ENCODE measurements around the gene ITPRID1.
"Not testable (repeated sequence)": the region's sequence is repeated elsewhere in the genome, so short reads cannot be mapped to it uniquely, and the experiment has no call there.

ITPRID1 gene

DNA sequence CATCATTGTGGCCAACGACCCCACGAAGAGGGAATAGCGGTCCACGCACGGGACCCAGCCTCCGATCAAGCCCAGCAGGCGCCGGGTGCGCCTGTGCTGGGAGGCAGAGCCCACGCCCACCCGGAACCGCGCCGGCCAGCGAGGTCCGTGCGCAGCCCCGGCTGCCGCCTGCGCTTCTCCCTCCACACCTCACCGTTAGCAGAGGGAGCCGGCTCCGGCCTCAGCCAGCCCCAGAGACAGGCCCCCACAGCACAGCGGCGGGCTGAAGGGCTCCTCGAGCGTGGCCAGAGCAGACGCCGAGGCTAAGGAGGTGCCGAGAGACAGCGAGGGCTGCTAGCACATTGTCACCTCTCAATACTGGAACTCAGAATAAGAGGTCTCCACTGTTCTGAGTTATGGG lies 3.6 kb downstream of the ITPRID1 start:
- DNase-seq: no peak

DNA sequence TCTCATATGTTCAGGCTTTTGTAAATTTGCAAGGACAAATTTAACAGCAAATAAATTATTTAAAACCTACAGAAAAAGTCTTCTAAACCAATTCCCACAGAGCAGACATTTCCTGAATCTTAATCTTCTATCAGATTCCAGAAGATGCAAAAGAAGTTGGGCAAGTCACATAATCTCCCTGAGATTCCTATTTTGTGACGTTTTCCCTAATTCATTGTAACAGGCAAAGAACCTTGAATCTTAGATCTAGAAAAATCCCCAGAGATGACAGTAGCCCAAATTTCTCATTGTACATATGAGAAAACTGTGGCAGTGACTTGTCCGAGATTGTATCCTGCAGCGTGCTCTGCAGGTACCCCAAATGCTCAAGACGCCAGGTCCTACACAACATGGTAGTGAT lies 4.9 kb downstream of the ITPRID1 start:
- DNase-seq: no peak

DNA sequence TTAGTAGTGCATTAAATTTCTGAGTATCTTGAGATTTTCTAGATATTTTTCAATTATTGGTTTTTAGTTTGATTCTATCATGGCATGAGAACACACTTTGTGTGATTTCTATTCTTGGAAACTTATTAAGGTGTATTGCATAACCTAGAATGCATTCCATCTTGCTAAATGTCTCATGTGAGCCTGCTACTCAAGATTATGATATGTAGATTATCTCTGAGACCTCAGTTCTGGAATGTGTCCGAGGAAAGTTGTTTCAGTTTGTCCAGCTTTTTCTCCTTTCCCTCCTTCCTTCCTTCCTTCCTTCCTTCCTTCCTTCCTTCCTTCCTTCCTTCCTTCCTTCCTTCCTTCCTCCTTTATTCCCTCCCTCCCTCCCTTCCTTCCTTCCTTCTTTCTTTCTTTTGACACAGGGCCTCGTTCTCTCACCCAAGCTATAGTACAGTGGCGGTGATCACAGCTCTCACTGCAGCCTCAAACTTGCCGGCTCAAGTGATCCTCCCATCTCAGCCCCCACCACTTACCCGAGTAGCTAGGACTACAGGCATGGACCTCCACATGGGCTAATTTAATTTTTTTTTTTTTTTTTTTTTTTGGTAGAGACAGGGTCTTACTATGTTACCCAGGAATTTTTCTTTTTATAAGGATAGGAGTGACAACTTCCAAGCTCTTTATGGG lies 7.6 kb downstream of the ITPRID1 start:
- no peak for DNase-seq

DNA sequence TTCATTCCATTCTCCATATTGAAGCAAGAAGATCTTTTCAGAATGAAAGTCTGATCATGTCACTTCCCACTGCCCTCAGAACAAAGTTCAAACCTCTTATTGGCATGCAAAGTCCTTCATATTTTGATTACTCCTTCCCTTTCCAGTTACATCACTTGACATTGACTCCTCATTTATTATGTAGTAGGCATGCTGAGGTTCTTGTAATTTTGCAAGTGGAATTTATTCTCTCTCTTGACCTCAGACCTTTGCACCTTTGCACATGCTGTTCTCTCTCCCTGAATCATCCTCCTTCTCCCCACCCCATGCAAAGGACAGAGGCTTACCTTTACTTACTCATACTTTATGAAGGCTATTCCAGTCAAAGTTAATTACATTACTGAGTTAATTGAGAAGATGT lies 13.0 kb downstream of the ITPRID1 start:
- DNase-seq: no peak

DNA sequence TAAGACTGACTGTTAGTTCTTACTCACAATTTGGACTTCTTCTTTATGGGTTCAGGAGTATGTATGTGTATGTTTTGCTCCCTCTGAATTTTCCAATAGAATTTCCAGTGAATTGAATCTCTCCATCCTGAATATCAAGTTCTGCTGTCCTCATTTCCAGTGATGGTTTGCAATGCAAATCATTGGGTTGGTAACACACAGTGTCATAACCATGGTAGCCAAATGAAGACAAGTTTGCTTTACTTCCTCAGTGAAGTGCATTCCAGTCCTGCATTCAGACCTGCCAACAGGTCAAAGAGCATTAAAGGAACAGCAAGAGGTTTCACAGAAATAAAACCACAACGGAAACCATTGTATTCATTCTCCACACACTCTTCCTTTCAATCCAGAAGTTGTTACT lies 15.2 kb downstream of the ITPRID1 start:
- DNase-seq: no peak

DNA sequence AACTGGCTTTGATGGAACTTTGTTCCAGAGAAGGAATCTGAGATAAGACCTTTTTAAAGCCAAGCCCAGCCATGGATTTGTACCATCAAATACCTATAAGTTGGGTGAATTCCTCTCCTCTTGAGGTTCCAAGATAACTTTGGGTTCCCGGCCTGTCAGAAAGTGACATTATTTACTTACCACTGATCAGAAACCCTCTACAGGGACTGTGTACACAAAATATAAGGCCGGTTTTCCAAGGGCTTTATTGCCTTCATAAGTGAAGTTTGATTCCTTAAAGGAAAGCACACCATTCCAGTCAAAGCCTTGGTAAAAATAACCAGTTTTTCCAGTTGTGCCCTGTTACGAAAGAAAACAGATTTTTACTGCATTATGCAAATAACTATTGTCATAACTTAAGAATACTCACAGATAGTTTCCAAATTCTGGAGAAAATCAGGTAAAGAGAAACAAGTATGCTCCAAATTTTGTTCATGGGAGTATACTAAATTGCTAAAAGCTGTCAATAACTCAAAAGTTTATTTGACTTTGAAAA lies 26.8 kb downstream of the ITPRID1 start:
- DNase-seq: not testable (repeated sequence)

DNA sequence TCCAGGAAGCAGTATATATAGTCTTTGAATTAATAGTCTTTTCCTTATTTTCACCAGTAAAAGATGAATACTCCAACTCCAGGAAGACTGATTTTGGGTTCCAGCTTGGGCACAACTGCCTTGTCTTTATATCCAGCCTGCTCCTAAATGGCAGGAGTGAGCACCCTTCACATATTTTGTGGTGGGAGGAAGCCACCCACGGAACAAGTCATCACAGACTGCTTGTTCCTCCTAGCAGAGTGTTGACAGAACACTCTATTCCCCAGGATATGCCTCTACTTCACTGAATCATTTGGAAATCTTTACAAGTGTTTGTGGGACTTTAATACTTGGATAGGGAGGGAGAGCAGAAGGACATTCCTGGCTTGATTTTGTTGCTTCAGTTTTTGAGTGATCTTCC lies 31.7 kb downstream of the ITPRID1 start:
- no peak for DNase-seq

DNA sequence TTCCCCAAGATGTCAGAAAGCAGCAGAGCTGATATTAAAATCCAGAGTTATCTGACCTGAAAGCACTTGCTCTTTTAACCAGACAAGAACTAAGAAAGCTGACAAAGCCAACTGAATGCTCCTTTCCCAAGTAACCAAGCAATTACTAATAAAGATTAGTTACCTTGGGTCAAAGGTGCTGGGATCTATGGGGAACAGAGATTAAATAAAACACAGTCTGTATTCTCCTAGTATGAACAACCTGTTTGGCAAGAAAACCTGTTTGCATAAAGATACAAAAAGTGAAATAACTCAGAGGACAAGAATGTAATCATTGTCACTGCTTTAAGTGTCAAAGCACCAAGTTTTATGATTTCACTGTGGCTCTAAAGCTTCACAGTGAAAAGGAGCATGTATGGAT lies 35.7 kb downstream of the ITPRID1 start:
- DNase-seq: no peak

DNA sequence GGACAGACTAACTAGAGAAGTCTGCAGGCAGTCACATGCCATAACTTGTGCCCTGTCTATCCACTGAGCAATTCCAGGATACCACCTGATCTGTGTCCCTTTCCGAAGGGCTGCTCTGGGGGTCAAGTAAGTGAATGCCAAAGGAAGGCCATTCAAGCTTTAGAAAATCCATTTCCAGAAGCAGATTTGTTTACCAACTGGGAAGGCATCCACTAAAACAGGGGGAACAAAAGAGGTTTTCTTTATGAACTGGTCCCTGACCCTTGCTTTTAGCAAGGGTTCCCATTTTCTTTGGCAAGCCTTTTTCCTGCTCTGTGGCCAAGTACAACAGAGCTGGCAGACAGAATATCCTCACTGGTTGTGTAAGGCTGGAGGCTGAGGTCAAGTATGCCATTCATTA lies 36.5 kb downstream of the ITPRID1 start:
- DNase-seq: no peak

DNA sequence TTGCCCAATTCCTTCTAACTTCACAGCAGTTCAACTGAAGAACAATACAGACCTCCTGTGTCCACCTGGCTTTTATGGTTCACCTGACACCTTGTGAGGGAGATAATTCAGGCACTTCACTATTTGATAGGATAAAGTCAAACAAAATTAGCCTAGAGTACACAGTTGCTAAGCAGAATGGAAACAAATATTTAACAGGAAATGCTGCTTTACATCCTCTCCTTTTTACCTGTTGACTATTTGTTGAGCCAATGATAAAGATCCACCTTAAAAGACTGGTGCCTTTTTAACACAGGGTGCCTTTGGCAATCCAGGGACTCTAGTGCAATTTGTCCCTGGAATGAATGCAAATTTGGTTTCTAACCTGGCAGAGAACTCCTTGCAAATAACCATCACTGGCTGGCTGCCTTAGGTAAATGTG lies 39.8 kb downstream of the ITPRID1 start:
- DNase-seq: no peak

DNA sequence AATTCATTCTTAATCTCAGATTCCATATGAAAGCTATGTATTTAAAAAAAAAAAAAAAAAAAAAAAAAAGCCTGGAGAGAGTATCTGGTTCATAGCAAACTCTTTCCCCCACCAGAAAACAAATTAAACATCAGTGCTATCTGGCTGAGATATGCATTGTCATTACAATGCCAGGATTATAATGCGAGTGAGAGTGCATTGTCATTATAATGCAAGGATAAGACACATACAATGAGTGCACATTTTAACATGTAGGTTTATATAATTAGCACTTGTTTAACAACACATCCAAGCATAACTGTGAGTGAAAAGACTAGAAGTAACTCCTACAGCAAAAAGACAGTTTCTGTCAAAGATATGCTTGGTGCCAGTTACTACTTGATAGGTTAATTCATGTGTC lies 48.1 kb downstream of the ITPRID1 start:
- no peak for DNase-seq

DNA sequence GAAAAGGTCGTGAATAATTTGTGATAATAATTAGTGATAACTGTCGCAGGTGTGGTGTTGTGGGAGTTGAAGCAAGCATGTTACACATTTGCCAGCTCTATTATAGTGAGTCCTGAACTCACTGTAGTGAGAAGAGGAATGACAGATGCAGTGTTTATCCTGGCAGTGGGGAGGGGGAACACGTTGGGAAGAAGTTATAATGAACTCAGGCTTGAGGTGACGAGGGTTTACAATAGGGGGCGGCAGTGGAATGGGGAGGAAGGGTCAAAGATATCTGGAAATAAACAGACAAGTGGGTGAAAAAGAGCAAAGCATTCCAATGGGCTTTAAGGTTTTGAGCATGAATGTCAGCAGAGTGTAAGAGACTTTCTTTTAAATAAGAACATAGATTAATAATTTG lies 49.6 kb downstream of the ITPRID1 start:
- no peak for DNase-seq

DNA sequence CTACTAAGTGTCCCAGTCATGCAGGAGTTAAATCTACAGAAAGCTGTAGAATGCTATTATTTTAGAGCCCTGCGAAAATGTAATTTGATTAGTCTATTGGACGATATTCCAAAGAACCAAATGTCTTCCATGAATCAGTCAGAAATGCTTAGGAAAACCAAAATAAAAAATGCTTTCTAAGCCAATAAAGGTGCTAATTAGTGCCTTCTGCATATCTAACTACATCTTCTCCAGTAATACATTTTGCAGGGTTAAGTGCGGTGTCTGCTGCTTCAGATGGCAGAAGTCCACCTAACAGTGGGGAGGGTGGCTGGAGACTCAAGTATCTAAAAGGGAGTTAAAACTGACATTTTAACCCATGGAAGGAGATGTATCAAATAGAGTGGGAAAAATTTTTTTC lies 50.1 kb downstream of the ITPRID1 start:
- no peak for DNase-seq

DNA sequence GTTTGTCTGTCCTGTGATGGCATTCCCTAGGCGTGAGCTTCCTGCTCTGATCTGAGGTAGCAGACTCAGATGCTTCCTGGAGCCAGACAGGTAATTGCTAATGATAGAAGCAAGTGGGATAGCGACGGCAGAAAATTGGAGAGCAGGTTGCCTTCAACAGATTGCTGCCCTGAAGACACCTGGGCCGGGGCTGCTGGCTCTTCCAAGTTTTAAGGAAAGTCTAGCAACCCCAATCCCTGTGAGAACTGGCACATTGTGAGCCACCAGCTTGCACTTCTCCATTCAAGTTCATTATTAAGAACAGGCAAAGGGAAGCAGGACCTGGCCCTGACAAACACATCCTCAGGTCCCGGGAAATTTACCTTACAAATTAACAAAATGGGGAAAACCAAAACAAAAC lies 50.8 kb downstream of the ITPRID1 start:
- no peak for DNase-seq

DNA sequence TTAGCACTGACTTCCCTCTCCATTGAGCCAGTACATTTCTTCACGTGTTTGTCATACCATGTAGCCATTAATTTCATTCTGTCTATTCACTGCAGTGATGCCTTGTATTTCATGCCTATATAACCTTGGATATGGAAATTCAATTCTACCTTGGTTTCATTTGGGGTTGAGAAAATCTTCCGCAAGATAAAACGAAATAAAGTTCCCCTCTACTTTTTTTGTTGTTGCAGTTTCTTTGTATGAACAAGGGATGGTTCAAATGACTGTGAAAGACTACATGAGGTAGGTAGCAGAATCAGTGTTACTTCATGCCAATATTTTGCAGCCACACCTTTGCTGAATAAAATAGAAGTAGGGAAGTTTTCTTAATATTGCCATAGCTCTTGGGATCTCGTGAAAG lies 55.6 kb downstream of the ITPRID1 start:
- DNase-seq: no peak

DNA sequence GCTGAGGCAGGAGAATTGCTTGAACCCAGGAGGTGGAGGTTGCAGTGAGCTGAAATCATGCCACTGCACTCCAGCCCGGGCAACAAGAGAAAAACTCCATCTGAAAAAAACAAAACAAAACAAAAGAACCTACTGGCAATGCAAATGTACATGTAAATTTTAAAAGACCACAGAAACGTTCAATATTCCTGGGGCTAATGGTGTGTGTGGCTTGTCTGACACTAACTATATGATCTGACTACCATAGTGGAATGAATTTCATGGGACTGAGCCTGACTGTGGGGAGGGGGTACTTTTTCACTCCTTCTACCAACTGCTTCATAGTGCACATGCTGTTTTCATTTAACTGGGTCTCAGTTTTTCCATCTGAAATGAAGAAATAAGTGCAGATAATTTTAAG lies 69.6 kb downstream of the ITPRID1 start:
- DNase-seq: no peak

DNA sequence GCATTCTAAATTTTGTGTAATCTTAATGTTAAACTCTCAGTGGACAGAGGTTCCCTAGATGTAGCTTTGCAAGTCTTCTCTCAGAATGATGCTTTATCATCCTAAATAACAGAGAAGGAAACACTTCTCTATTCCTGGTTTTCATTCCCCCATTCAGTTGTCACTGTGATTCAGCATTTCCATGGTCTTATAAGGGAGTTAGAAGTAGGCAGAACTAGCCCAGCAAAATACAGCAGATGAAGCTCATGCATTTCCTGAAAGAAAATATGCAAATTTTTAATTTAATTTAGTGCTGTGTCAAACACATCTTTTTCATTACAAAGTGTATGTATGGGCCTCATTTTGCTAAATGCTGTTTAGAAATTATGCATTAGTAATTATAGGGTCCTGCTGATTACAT lies 70.1 kb downstream of the ITPRID1 start:
- DNase-seq: no peak

DNA sequence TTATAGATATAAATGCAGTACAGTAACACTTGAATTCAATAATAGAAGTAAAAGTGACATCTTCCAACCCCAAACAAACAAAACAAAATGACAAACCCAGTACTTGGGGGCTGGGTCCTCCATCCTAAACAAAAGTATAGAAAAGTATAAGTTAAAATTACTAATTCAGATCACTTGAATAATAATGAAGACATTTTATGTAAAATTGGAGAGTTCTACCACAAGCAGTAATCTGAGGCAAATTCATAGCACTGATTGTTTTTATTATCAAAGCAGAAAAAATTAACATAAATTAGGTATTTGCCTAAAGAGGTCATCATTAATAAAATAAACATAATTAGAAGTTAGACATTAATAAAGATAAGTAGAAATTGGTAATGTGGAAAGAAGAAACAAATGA lies 81.5 kb downstream of the ITPRID1 start:
- no peak for DNase-seq

DNA sequence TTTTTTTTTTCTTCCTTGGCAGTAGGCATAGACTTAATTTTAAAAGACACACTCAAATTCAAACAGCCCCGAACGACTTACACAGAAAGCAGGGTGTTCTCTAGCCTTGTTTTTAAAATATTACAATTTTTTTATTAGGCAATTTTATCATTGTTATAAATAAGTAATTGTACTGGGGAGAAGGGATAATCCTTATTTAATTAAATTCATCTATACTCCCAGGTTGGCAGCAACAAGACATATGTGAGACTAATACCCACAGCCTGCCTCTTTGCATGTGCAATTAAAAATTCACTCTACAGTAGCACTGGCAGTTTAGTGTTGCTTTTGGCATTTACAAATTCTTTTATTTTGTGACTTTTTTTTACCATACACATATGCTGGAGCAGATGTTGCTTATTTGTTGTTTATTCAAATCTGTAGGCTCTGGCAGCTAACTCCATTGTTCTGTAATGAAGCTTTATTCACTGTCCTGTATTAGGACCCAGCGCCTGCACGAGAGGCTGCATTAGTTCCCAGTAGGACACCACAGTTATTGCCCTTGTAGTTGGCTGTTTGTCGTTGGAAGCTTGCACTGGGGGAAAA lies 88.2 kb downstream of the ITPRID1 start:
- no peak for DNase-seq

DNA sequence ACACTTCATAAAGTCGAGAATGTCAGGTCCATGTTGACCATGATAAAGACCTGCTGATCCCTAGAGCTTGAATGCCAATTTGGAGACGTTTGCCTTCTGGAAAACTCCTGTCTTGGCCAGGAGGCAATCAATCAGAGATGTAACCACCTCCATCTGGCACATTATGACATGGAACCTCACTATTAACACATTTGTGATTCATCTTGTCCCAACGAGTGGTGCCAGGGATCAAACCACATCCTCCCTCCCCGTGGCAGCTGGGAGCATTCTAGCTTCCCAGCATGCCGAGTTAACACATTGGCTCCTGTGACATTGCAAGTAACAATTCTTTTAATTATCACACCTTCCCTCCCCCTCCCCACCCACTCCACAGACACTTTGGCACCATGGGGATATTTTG lies 89.2 kb downstream of the ITPRID1 start:
- no peak for DNase-seq

DNA sequence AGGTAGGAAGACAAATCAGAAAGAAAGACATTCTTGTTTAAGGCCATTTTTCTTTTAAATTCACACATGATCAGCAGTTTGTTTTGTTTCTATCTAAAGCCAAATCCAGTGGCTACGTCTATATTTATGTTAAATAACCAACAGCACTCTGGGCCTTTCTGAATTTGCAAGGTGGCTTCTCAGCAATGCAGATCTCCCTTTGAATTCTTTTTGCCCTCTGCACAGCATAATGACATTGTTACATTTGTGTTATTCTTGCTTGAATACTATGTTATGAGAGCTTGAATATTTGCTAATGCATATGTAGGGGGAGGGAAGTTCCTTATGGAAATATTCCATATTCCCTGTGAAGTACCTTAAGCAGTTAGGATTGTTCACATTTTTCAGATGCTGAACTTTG lies 99.7 kb downstream of the ITPRID1 start:
- DNase-seq: no peak

DNA sequence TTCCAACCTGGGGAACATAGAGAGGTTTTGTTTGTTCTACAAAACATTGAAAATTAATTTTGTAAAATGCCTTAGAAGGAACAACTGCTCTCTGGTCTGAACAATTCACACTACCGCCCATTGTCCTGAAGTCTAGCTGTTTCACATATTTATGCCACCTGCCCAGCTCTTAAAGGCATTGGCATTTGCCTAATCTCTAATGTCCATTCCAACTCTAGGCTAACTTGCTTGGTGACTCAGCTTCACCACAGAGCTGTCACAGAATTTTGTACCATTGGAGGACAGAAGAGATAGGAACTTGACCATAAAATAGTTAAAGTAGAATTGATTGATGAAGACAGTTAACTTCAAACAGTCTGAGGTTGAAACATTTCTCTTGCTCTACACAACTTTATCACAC lies 119.6 kb downstream of the ITPRID1 start:
- no peak for DNase-seq

DNA sequence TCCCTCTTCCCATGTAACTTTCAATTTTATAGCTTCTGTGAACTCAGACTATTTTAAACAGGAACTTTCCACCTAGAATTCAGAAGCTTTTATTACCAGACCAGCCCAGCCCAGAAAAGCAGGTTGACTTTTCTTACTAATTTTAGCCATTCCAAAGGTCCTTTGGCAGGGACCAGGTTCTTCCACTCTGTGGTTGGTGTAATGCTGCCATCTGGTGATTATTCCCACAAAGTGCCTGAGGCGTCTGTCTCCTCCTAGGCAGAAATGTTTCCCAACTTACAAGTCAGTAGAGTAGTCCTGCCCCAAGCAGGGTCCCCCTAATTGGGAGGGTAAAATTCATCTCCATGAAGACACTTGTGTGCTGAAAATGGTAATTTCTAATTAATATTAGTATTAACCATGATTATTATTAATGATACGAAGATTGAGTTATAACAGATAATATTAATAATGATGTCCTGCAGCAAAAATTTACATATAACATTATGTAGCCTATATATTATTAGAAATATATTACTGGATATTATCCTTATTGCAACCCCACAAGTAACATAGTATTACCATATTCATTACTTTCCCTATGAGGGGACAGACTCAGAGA lies 120.1 kb downstream of the ITPRID1 start:
- no peak for DNase-seq

DNA sequence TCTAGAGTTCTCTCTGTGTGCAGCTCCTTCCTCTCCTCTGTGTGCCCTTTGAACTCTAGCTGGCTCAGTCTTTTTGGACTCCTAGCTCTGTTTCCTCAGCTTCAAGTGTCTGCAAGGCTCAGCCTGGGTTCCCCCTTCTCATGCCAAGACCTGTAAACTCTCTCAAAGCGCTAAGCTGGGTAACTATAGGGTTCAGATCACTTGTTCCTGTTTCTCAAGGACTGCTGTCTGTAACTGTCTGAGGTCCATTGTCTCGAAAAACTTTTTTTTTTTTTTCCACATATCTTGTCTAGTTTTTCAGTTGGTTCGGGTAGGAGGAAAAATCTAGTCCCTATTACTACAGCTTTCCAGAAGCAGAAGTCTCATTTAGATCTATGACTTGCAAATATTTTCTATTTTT lies 126.5 kb downstream of the ITPRID1 start:
- no peak for DNase-seq

DNA sequence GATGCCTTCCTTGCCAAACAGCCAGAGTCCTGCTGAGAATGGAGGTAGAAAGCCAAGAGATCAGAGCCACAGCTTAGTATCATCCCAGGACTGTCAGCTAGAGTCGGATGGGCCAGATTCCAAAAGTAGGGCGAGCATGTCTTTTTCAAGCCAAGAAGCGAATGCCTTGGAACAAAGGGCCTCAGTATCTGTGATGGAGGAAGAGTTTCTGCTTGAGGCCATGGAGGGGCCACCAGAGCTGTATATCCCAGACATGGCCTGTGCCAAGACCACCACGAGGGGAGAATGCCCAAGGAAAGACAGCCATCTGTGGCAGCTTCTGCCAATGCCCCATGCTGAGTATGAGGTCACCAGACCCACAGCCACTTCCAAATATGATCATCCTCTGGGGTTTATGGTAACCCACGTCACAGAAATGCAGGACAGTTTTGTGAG lies 128.8 kb downstream of the ITPRID1 start:
- no peak for DNase-seq

All from activated naive CD4-positive, alpha-beta T cell treated with Interleukin-2 at 50 U/mL for 16 hours (primary cell).